ENCODE data around the gene LENG8. TPM values are rescaled to one million over a fixed set of nuclear protein-coding genes. Genes with fewer than 3 reads are reported as not detected.
"Not testable (repeated sequence)": the region's sequence is repeated elsewhere in the genome, so short reads cannot be mapped to it uniquely, and the experiment has no call there.

Gene LENG8
- total and polyA plus RNA-seq, 2 of the 13 experiments (the other 11 are each of a cell fraction or from before 2014, with no cell fraction given), result 14.3 to 41.9 TPM

GRCh38 chr19:54507824-54508223 is 58.8 kb downstream of the LENG8 start:
- BruUV-seq (replicated peaks), result no TSS peak

GRCh38 chr19:54508487-54508886 is 59.5 kb downstream of the LENG8 start:
- Histone ChIP-seq H3K4me2 (ENCODE audit: low read depth, low read length) (peak overlapping the region; percentile 38; the same call in 1 of the 2 replicates), H3K4me1 (ENCODE audit: insufficient read depth, low read length) (peaks cover 16% of the 10 kb centered on the region)
- H3K27me3 ChIP-seq (ENCODE audit: control insufficient read depth in 1 of 2, insufficient read depth in 2 of 2, low read length in 2 of 2); H3K9ac ChIP-seq (ENCODE audit: insufficient read depth, low read depth, low read length); in situ Hi-C loops (cut with HindIII; ENCODE audit: extremely low pct_ligation_motif_present, low pct_unique_long_range_greater_than_20kb); intact Hi-C loops (cut with micrococcal nuclease; ENCODE audit: unreplicated experiment); H2AFZ ChIP-seq (ENCODE audit: low read length); H4K20me1 ChIP-seq (ENCODE audit: insufficient read depth, low read length); H3K27ac ChIP-seq (ENCODE audit: extremely low read length, insufficient read depth, low read length); H3K4me3 ChIP-seq (replicated peaks in 1 of 3; ENCODE audit: insufficient read depth in 1 of 3, low read depth in 2 of 3, low read length in 3 of 3); CTCF ChIA-PET (ENCODE audit: low intra/inter-chr PET ratio, low total read pairs); H3K79me2 ChIP-seq (ENCODE audit: insufficient read depth, low read length); POLR2A ChIA-PET; BruUV-seq (replicated peaks); H3K36me3 ChIP-seq (replicated peaks in 1 of 2; ENCODE audit: control insufficient read depth in 1 of 2, insufficient read depth in 2 of 2, low read length in 2 of 2); H3K9me3 ChIP-seq (ENCODE audit: low read length); TF ChIP-seq NR2F6 (IDR thresholded peaks at IDR 0.05): not testable (repeated sequence)
- TF ChIP-seq RXRA (CRISPR knock-in tag; IDR thresholded peaks at IDR 0.05) (peak; percentile 32; the same call in 1 of the 2 replicates), THRA (CRISPR knock-in tag; IDR thresholded peaks at IDR 0.05; ENCODE audit: borderline replicate concordance) (peak; percentile 80; the same call in 1 of the 2 replicates), SP5 (CRISPR knock-in tag; IDR thresholded peaks at IDR 0.05; ENCODE audit: borderline replicate concordance, low read depth) (peak; percentile 51; the same call in 1 of the 2 replicates), NR2F6 (CRISPR knock-in tag; IDR thresholded peaks at IDR 0.05) (0 out of 2 replicates have a peak, but pooled peaks have one; percentile 13), HNF4A (CRISPR knock-in tag; IDR thresholded peaks at IDR 0.05) (peak; percentile 73), PATZ1 (CRISPR knock-in tag; IDR thresholded peaks at IDR 0.05) (peak; percentile 47; the same call in 1 of the 2 replicates)
- no CpG with 5 or more reads among the region's 3 CpGs for WGBS (ENCODE audit: low lambda C conversion rate)
- DNase-seq (ENCODE audit: low spot score) (peak; percentile 41), FAIRE-seq (peak; percentile 72), ATAC-seq (peak; percentile 83)

More at GRCh38 chr19:54507824-54508223, 58.8 kb downstream of the LENG8 start:
- Histone ChIP-seq H2AFZ (ENCODE audit: low read length) (no peak overlapping the region), H3K27ac (ENCODE audit: extremely low read length, insufficient read depth, low read length) (no peak overlapping the region), H4K20me1 (ENCODE audit: insufficient read depth, low read length) (no peaks in the 10 kb centered on the region), H3K9ac (ENCODE audit: insufficient read depth, low read depth, low read length) (no peak overlapping the region), H3K9me3 (ENCODE audit: low read length) (no peaks in the 10 kb centered on the region), H3K4me3 (replicated peaks in 1 of 3; ENCODE audit: insufficient read depth in 1 of 3, low read depth in 2 of 3, low read length in 3 of 3) (no peak overlapping the region), H3K4me1 (ENCODE audit: insufficient read depth, low read length) (peaks cover 16% of the 10 kb centered on the region), H3K27me3 (ENCODE audit: control insufficient read depth in 1 of 2, insufficient read depth in 2 of 2, low read length in 2 of 2) (no peaks in the 10 kb centered on the region), H3K4me2 (ENCODE audit: low read depth, low read length) (peak overlapping the region; percentile 38; the same call in 1 of the 2 replicates), H3K79me2 (ENCODE audit: insufficient read depth, low read length) (no peaks in the 10 kb centered on the region), H3K36me3 (replicated peaks in 1 of 2; ENCODE audit: control insufficient read depth in 1 of 2, insufficient read depth in 2 of 2, low read length in 2 of 2) (no peaks in the 10 kb centered on the region)
- peak; percentile 40 for DNase-seq (ENCODE audit: low spot score)
- 9% methylated on average over 10 of the region's 12 CpGs for WGBS (ENCODE audit: low lambda C conversion rate)
- TF ChIP-seq MXD1 (CRISPR knock-in tag; IDR thresholded peaks at IDR 0.05) (no peak), TEAD2 (CRISPR knock-in tag; IDR thresholded peaks at IDR 0.05) (no peak), SNRNP70 (IDR thresholded peaks at IDR 0.05; ENCODE audit: low read depth, low read length) (no peak), TCF7 (IDR thresholded peaks at IDR 0.05; ENCODE audit: low read depth) (peak; percentile 62; the same call in 1 of the 2 replicates), RBM39 (IDR thresholded peaks at IDR 0.05; ENCODE audit: low read depth, low read length, poor library complexity, severe bottlenecking) (no peak), ZNF691 (CRISPR knock-in tag; IDR thresholded peaks at IDR 0.05; ENCODE audit: borderline replicate concordance, low read depth) (no peak), XBP1 (CRISPR knock-in tag; IDR thresholded peaks at IDR 0.05) (no peak)
- in situ Hi-C loops (cut with HindIII; ENCODE audit: extremely low pct_ligation_motif_present, low pct_unique_long_range_greater_than_20kb), result no loop called here
- FAIRE-seq, result no peak
- ChIA-PET CTCF (ENCODE audit: low intra/inter-chr PET ratio, low total read pairs) (no interaction called here), POLR2A (no interaction called here)
- ATAC-seq, result no peak; the same call in 2 of the 3 replicates
- intact Hi-C loops (cut with micrococcal nuclease; ENCODE audit: unreplicated experiment), result no loop called here

All from HepG2 (cell line).